GM19468 (cell line): ENCODE results near the gene MIEF2.

Experiments
- ATAC-seq: cut with Tn5 transposase; IDR thresholded peaks from one replicate; pipeline ENCODE4 v1.9.1; 2021; ENCODE audit warnings: mild to moderate bottlenecking, moderate library complexity, moderate number of reproducible peaks; ENCODE audit not compliant: unreplicated experiment; ENCODE audit errors: extremely low read depth

MIEF2 gene

GRCh38 chr17:18233803-18234518 lies 26.5 kb upstream of the MIEF2 start:
- ATAC-seq: no peak

DNA sequence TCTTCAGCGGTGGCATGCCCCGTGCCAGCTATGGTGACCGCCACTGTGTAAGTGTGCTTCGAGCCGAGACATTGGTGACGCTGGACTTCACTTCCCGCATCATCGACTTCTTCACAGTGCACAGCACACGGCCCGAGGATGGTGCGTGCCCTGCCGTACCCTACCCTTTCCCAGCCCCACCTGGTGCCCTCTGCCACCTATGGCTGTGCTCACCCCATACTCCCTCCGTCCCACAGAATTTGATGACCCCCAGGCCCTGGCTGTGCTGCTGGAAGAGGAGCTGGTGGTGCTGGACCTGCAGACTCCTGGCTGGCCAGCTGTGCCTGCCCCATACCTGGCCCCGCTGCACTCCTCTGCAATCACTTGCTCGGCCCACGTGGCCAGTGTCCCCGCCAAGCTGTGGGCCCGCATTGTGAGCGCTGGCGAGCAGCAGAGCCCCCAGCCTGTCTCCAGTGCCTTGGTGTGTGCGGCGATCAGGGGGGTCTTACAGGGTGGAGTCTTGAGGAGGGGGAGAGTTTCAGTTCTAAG lies 25.5 kb upstream of the MIEF2 start:
- ATAC-seq: no peak

DNA sequence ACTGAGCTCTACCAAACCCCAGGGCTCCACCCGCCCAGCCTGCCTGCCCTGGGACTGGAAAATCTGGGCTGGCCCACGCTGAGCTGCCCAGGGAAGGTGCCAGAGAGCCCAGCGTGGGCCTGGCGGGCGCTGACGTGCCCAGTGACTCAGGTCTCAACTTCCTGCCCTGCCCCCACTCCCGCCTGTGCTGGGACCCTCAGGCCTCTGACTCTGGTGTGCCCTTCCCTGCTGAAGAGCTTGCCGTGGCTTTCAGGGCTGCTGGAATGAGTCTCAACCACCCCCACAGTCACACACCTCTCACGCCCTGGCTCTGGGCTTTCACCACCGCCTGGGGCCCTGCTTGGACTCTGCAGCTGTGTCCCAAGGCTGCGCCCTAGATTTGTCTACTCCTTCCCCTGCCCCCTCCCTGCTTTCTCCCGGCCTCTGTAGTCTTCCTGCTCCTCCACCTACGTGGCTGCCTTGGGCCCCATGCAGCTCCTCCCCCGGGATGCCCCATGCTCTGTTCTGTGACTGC lies 24.7 kb upstream of the MIEF2 start:
- no peak for ATAC-seq

- ATAC-seq: no peak
Observed at GRCh38 chr17:18236494-18236893, 24.0 kb upstream of the MIEF2 start.

- ATAC-seq: no peak
Observed at GRCh38 chr17:18237461-18237860, 23.0 kb upstream of the MIEF2 start.

- ATAC-seq: no peak
Observed at GRCh38 chr17:18238299-18238698, 22.2 kb upstream of the MIEF2 start.

DNA sequence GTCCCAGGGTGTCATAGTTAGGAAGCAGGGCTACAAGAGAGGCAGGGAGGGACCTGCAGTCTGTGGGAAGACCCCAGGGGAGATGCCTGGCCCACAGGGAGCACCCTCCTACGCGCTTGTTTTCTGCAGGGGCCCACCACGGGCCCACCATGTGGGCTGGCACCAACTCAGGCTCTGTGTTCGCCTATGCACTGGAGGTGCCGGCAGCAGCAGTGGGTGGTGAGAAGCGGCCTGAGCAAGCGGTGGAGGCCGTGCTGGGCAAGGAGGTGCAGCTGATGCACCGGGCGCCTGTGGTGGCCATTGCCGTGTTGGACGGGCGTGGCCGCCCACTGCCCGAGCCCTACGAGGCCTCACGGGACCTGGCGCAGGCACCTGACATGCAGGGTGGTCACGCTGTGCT lies 20.0 kb upstream of the MIEF2 start:
- no peak for ATAC-seq

- no peak for ATAC-seq
Observed at GRCh38 chr17:18241229-18241871, 19.1 kb upstream of the MIEF2 start.

DNA sequence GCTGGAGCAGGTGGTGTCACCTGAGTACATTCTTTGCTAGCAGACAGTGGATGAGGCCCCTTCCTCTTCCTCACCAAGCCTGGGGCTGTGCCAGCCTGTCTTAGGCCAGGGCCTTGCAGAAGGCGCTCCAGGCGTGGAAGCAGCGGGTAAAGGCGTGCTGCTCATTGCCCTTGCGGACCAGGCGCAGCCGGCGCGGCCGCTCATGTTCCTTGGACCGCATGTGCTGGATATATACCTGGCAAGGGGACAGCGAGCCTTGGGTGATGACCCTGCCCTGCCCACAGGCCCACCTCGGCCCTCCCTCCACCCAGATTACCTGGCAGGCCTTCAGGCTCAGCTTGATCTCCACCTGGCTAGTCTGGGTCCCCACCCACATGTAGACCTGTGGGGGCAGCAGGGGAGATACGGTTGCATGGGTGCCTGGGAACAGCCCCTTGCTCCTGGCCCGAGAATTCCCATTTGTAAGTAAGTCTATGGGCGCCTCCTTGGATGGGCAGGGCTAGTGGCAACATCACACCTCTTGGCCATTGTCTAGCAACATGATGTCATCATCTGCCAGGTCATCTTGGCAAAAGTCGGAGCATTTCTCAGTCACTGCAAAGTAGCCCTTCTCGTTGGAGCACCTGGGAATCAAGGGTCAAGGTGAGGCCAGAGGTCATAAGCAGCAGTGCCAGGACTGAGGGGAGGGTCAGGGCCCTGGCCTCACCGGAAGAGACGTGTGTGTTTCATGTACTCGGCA lies 15.3 kb upstream of the MIEF2 start:
- no peak for ATAC-seq

- ATAC-seq: no peak
Observed at GRCh38 chr17:18246109-18246725, 14.2 kb upstream of the MIEF2 start.

DNA sequence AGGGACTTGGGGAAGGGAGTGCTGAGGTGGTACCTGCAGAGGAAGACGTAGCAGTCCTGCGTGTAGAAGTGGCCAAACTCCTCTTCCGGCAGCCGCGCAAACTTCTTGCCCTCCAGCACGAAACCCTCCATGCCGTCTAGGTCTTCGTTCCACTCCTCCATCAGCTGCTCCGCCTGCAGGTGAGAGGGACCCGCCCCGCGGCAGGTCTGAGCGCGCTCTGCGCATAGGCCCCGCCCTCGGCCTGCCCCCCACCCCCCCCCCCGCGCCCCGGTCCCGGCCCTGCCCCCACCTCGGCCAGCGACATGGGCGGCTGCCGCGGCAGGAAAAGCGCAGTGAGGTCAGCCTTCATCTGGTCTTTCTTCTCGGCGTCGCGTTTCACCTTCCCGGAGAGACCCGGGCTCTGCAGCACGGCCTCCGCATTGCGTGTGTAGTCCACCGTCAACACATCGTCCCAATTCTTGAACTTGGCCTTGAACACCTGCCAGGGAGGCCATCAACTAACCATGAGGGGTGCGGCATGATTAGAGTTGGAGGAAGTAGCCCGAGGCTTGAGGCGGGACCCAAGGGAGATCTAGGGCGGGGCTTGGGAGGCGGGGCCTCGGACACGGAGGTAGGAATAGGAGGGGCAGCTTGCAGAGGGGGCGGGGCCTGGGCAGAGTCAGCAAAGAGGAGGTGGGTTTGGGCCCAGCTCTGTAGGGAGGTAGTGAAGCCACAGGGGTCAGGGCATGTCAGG lies 13.4 kb upstream of the MIEF2 start:
- ATAC-seq: no peak

DNA sequence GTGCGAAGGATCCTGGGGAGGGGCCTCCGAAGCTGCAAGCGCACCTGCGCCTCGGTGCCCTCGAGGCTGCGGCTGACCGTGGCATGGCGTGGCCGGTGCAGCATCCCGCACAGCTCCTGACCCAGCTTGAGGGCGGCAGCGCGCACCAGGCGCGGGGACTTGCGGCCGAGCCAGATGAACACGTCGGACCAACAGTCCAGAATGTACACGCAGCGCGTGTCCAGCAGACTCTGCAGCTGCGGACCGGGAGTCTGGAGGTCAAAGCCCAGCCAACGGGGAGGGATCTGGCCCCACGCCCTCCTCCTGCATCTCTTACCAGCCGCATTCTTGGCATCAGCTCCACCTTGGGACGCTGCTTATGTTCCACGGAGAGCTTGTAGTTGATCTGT lies 12.9 kb upstream of the MIEF2 start:
- no peak for ATAC-seq

- ATAC-seq: no peak
Observed at GRCh38 chr17:18248300-18248731, 12.1 kb upstream of the MIEF2 start.

DNA sequence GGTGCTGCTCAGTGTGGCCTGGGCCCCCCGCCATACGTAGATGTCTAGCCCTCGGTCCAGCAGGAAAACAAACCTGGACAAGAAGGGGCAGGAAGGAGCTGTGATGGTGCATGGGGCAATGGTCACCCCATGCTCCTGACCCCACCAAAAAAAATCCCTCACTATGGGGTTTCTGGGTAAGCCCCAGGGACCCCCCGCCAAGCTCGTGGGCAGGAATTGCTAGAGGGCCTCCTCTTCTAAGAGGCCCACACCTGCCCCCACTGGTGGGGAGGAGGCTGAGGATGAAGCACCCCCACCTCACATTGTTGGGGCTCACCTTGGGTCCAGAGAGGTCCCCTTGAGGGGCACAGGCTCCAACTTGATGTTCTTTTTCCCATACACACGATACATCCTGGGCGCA lies 11.7 kb upstream of the MIEF2 start:
- no peak for ATAC-seq

- ATAC-seq: no peak
Observed at GRCh38 chr17:18250259-18250658, 10.2 kb upstream of the MIEF2 start.

DNA sequence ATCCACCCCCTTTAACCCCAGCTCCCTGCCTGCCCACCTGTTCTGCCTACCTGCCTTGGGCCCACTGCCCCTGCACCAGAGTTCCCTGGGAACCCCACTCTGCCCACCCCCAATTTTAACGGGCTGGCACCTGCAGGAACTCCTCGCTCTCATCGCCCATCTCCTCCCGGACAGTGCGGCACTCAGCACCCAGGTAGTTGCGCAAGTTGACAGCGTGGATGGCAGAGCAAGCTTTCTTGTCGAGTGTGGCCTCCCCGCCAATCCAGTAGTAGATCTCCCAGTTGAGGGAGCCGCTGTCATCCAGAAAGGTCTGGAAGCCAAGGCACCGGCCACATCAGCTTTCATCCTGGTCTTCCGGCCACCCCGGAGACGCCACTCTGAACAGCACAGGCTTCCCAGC lies 9.8 kb upstream of the MIEF2 start:
- ATAC-seq: no peak

DNA sequence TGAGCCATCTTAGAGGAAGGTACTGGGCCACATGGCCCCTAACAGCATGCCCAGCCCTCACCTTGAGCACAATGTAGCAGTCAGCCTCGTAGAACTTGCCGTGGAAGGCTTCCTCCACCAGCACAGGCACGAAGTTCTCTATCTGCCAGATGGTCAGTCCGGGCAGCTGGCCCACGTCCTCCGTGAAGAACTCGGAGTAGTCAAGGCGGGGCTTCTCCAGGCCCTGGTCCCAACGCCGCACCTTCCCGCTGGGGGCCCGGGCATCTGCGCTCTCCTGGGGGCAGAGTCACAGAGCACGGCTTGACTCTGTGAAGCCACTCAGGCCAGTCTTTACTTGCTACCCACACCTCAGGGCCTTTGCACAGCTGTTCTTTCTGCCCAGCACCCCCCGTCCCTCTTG lies 9.3 kb upstream of the MIEF2 start:
- ATAC-seq: no peak

DNA sequence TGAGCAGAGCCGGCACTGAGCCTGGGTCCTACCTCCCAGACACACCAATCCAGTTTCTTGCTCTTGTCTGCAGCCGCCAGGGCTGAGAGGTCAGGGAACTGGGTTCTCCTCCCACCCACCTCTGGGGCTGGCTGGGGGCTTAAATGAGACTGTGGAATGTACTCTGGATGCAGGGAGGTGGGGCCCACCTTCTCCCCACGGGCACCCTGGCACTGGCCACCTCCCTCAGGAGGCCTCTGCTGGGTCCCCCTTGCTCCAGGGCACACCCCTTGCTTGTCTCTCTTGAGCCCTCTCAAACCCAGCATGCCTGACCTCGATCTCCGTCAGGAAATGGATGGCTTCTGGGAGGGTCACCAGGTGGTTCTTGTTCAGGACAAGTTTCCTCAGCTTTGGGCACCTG lies 8.3 kb upstream of the MIEF2 start:
- ATAC-seq: no peak

DNA sequence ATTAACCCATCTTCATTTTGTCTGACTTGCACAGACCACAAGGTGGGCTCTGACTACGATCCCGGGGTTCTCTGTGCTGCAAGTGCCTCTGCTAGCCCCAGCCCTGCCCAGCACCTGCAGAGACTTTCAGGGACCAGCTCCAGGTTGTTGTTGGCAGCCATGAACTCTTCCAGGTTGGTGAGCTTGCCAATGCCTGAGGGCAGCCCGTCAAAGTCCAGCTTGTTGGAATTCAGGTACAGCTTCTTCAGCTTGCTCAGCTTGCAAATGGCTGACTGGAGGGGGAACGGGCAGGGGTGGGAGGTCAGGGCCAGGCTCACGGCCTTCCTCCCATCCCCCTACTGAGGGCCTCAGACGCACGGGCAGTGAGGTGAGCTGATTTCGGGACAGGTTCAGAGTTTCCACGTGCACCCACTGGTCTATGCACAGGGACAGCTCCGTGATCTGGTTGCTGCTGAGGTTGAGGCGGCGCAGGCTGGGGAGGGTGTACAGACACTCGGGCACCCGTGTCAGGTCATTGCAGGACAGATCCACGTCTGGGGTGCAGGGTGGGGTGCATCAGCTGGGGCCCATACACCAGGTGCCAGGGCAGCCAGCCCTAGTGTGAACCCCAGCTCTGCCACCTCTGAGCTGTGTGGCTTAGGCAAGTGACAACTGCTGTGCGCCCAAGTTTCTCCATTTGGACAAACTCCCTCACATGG lies 7.1 kb upstream of the MIEF2 start:
- no peak for ATAC-seq
